CD8-positive, alpha-beta memory T cell (primary cell): Measurements from ENCODE around the gene SNCB. TPM values are rescaled to one million over a fixed set of nuclear protein-coding genes. Genes with fewer than 3 reads are reported as not detected.

Experiments
- CTCF ChIA-PET: fragments of 350-600 bp; sonication (Branson Sonifier 250); formaldehyde crosslinking; loops from one replicate; lab custom pipeline; 2021; ENCODE audit warnings: antibody characterized with exemption; lab: Charles Lee
- POLR2A ChIA-PET: fragments of 350-600 bp; sonication (Branson Sonifier 250); formaldehyde crosslinking; loops from one replicate; lab custom pipeline; 2021; ENCODE audit warnings: antibody characterized with exemption; lab: Charles Lee
- DNase-seq, 5 donors: peaks; one replicate each; pipeline versions ENCODE4 v3.0.0 to v3.0.0-alpha.2; 2020 to 2022; ENCODE audit warnings: mixed read lengths in 1 of 5
- H3K27ac ChIP-seq: one replicate; pipeline ENCODE4 v1.7.0; 2013; ENCODE audit warnings: low read depth, mild to moderate bottlenecking, low read length, moderate library complexity
- H3K27me3 ChIP-seq: 2 replicates; pipeline ENCODE4 v1.7.0; 2013; ENCODE audit warnings: low read length, mild to moderate bottlenecking; ENCODE audit not compliant: insufficient read depth, poor library complexity, severe bottlenecking
- H3K36me3 ChIP-seq: 2 replicates; pipeline ENCODE4 v1.7.0; 2013; ENCODE audit warnings: mild to moderate bottlenecking, low read length, moderate library complexity; ENCODE audit not compliant: insufficient read depth
- H3K4me1 ChIP-seq: 2 replicates; pipeline ENCODE4 v1.7.0; 2013; ENCODE audit warnings: mild to moderate bottlenecking, low read length, moderate library complexity; ENCODE audit not compliant: insufficient read depth
- H3K4me3 ChIP-seq: 2 replicates; pipeline ENCODE4 v1.7.0; 2013; ENCODE audit warnings: mild to moderate bottlenecking, low read length
- H3K9me3 ChIP-seq: 2 replicates; pipeline ENCODE4 v1.7.0; 2013; ENCODE audit warnings: mild to moderate bottlenecking, low read length
- H3K27ac Mint-ChIP-seq, 8 donors: one replicate each; pipeline ENCODE4 v1.8.0; 2020 to 2021; ENCODE audit warnings: mixed read lengths in 8 of 8, mild to moderate bottlenecking in 6 of 8, inconsistent platforms in 3 of 8, moderate library complexity in 3 of 8
- H3K27me3 Mint-ChIP-seq, 2 donors: one replicate each; pipeline ENCODE4 v1.8.0; 2020 to 2021; ENCODE audit warnings: mixed read lengths in 2 of 2, mild to moderate bottlenecking in 1 of 2, moderate library complexity in 1 of 2
- H3K36me3 Mint-ChIP-seq, 3 donors: one replicate each; pipeline ENCODE4 v1.8.0; 2020 to 2021; ENCODE audit warnings: mixed read lengths in 3 of 3, inconsistent platforms in 1 of 3, mild to moderate bottlenecking in 1 of 3
- H3K4me1 Mint-ChIP-seq, 3 donors: one replicate each; pipeline ENCODE4 v1.8.0; 2020 to 2021; ENCODE audit warnings: mixed read lengths in 3 of 3, inconsistent platforms in 1 of 3, mild to moderate bottlenecking in 1 of 3
- H3K4me3 Mint-ChIP-seq, 7 donors: one replicate each; pipeline ENCODE4 v1.8.0; 2020 to 2021; ENCODE audit warnings: mixed read lengths in 7 of 7, mild to moderate bottlenecking in 6 of 7, moderate library complexity in 4 of 7, inconsistent platforms in 2 of 7
- H3K9me3 Mint-ChIP-seq, 5 donors: one replicate each; pipeline ENCODE4 v1.8.0; 2020 to 2022; ENCODE audit warnings: mixed read lengths in 5 of 5, mild to moderate bottlenecking in 3 of 5, moderate library complexity in 2 of 5, inconsistent platforms in 1 of 5
- polyA plus RNA-seq: library from polyadenylated mRNA; unstranded; fragments of 300-500 nt; fragmentation: Illumina TruSeq; gene quantifications from one replicate; pipeline ENCODE4 v1.2.3, GENCODE V29; 2021
- total RNA-seq, 2 experiments: library from RNA; stranded (reverse); gene quantifications; one replicate each; pipeline ENCODE4 v1.2.3, GENCODE V29; 2021

SNCB gene
- total and polyA plus RNA-seq, 3 experiments from 2014 or later: not detected

DNA sequence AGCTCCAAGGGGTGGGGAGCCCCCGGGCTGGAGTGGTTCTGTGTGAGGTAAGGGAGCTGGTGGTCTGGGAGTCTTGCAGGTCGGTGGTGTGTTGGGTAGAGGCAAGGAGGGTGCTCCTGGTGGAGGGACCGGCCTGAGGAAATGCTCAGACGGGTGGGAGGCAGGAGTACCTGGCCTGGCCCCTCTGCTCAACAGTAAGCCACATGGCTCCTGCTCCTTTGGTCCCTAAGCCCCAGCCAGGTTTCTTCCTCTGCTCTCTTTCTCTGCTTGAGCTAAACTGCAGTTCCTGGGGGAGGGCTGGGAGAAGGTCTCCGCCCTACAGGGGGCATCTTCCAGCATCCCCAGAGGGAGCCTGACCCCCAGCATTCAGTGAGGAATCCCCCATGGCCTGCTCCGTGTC, 34.1 kb upstream of the SNCB start:
- ChIA-PET CTCF (no interaction called here), POLR2A (no interaction called here)
- Histone ChIP-seq H3K27me3 (no peaks in the 10 kb centered on the region), H3K4me1 (peaks cover 12% of the 10 kb centered on the region), H3K36me3 (no peaks in the 10 kb centered on the region), H3K27ac (no peak overlapping the region), H3K4me3 (no peak overlapping the region), H3K9me3 (no peaks in the 10 kb centered on the region)
- H3K4me1 Mint-ChIP-seq: peaks cover 11 to 18% (median 16%) of the 10 kb centered on the region in 3 donors
- no peaks in the 10 kb centered on the region for H3K9me3 Mint-ChIP-seq
- no peak overlapping the region for H3K4me3 Mint-ChIP-seq
- no peak overlapping the region for H3K27ac Mint-ChIP-seq
- no peaks in the 10 kb centered on the region for H3K36me3 Mint-ChIP-seq
- DNase-seq: no peak
- peaks cover 23 to 35% of the 10 kb centered on the region in 2 donors for H3K27me3 Mint-ChIP-seq

DNA sequence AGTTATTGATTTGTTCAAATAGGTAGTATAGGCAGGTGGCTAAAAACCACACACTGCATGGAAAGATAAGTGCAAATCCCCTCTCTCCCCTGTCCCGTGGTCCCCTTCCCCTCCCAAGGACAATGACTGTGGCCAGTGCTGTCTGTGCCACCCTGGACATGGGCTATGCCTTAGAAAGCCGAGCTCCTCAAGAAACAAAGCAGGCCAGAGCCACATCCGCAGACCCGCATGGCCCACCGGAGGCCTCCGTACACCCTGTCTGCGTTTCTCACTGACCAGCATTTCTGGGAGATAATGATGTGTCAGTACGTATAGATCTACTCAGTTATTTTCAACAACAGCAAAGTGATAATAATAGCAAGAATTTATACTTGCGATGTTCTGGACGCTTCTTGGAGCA, 33.2 kb upstream of the SNCB start:
- H3K4me1 ChIP-seq: peaks cover 18% of the 10 kb centered on the region
- Mint-ChIP-seq H3K4me3 (no peak overlapping the region), H3K27me3 (peaks cover 19 to 30% of the 10 kb centered on the region in 2 donors), H3K4me1 (peaks cover 20 to 27% (median 25%) of the 10 kb centered on the region in 3 donors), H3K27ac (peak overlapping the region in 1 of 8 donors; percentile 39), H3K36me3 (no peaks in the 10 kb centered on the region), H3K9me3 (no peaks in the 10 kb centered on the region)
- ChIA-PET POLR2A (no interaction called here), CTCF (no interaction called here)
- H3K36me3 ChIP-seq: no peaks in the 10 kb centered on the region
- H3K27me3 ChIP-seq: no peaks in the 10 kb centered on the region
- no peak overlapping the region for H3K27ac ChIP-seq
- DNase-seq: no peak
- H3K9me3 ChIP-seq: no peaks in the 10 kb centered on the region
- H3K4me3 ChIP-seq: no peak overlapping the region

DNA sequence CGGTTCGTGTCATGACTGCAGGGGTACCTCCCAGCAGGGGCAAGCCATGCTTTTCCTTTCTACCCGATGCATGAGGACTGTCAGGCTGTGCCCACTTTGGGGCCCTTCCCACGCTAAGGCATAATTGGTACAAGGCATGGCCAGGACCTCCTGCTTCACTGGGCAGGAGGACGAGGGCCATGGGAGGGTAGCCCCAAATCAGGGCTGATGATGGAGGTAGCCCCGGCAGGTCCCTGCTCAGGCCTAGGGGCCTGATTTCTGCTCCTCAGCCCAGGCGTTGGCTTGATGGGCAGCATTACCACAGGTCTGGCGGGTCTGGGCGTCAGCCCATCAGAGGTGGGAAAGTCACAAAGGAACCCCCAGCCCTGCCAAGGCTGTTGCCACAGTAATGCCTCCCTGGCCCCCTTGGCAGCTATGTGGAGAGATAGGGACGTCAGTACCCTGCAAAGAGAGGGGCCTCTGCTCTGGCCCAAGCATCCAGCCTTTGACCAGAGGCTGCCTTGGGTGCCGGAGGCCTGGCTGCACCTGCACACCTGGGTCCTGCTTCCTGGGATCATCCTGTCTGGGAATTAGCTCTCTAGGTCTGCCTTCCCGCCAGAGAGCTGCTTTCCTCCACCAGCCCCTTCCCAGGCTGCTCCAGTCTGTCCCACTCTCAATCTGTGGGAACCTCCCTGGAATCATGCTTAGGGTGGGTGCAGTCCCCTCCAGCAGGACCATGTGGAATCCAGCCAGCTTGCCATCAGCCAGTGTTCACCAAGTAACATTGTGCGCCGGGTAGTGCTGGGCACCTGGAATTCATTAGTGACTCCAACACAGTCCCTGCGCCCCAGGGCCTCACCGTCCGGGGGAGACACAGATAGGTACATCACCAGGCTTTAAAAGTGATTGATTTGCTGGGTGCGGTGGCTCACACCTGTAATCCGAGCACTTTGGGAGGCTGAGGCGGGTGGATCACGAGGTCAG, 32.3 kb upstream of the SNCB start:
- no peak overlapping the region for H3K27ac Mint-ChIP-seq

DNA sequence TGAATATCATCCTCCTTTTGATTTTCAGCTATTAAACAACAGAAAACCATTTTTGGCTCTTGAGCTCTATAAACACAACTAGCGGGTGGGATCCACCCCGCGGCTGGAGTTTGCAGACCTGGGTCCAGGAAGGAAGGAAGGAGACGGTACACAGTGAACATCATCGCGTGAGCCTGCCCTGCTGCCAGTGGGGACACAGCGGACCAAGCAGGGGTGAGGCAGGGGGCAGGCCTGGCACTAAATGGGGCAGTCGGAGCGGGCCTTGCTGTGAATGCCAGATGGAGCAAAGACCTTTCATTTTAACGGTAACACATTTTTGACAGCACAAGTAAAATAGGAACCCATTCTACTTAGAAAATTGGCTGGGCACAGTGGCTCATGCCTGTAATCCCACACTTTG, 31.3 kb upstream of the SNCB start:
- no peak overlapping the region for H3K4me3 Mint-ChIP-seq
- H3K27me3 Mint-ChIP-seq: peaks cover 14 to 24% of the 10 kb centered on the region in 2 donors
- H3K9me3 Mint-ChIP-seq: no peaks in the 10 kb centered on the region
- H3K4me1 Mint-ChIP-seq: peaks cover 27 to 40% (median 34%) of the 10 kb centered on the region in 3 donors
- H3K27ac Mint-ChIP-seq: no peak overlapping the region
- Histone ChIP-seq H3K27ac (no peak overlapping the region), H3K9me3 (no peaks in the 10 kb centered on the region), H3K4me3 (no peak overlapping the region), H3K27me3 (no peaks in the 10 kb centered on the region), H3K4me1 (peaks cover 24% of the 10 kb centered on the region), H3K36me3 (no peaks in the 10 kb centered on the region)
- DNase-seq: no peak
- CTCF ChIA-PET: interaction anchor here (1.2 to 6.8 kb wide), 14 partner anchors 8 to 358 kb away, joined by 3 to 108 read pairs (median 7); partner anchors contain the start of genes EIF4E1B, HK3, SNCB and TSPAN17
- POLR2A ChIA-PET: no interaction called here
- H3K36me3 Mint-ChIP-seq: peaks cover 0 to 11% (median 2%) of the 10 kb centered on the region in 3 donors

More for the DNA sequence above, 32.3 kb upstream of the SNCB start:
- ChIA-PET POLR2A (no interaction called here), CTCF (no interaction called here)
- peaks cover 24% of the 10 kb centered on the region for H3K4me1 ChIP-seq
- Mint-ChIP-seq H3K4me3 (no peak overlapping the region), H3K36me3 (peaks cover 0 to 2% (median 2%) of the 10 kb centered on the region in 3 donors), H3K27me3 (peaks cover 18 to 25% of the 10 kb centered on the region in 2 donors), H3K9me3 (no peaks in the 10 kb centered on the region), H3K4me1 (peaks cover 27 to 36% (median 34%) of the 10 kb centered on the region in 3 donors)
- no peak overlapping the region for H3K27ac ChIP-seq
- H3K4me3 ChIP-seq: no peak overlapping the region
- no peaks in the 10 kb centered on the region for H3K36me3 ChIP-seq
- H3K27me3 ChIP-seq: no peaks in the 10 kb centered on the region
- H3K9me3 ChIP-seq: no peaks in the 10 kb centered on the region
- no peak for DNase-seq

DNA sequence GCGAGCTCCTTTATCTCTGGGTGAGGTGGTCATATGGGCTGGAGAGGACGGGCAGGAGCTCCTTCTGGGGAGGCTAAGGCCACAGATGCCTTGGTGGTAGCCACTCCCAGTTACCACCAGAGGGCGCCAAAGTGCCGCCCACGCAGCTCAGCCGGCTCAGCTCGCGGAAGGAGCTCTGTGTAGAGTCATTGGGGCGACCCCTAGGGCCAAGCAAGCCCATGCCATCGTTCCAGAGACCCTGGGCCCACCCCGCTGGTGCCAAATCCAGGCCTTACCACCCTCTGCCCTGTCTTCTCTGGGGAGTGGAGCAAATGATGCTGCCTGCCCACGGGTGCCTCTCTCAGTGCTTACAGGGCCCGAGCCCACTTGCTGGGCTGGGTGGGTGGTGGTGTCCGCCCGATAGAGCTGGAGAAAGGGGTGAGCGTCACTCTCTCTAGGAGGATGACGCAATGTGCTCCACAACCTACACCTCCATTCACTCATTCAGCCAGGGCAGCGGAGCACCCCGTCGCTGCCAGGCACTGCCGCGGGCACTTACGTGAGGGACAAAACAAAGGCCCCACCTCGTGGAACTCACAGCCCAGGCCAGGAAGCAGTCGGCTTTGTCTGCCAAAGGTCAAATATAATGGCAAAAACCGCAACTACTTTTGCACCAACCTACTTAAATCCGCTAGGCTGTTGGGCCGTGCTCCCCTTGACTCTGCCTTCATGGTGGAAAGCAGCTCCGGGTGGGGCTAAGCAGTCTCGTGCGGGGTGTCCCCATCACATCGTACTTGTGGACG, 30.7 kb upstream of the SNCB start:
- Histone ChIP-seq H3K36me3 (no peaks in the 10 kb centered on the region), H3K9me3 (no peaks in the 10 kb centered on the region), H3K27me3 (no peaks in the 10 kb centered on the region), H3K4me3 (no peak overlapping the region), H3K27ac (no peak overlapping the region), H3K4me1 (peaks cover 24% of the 10 kb centered on the region)
- DNase-seq: peak; percentile 67 to 84 (median 72)
- peaks cover 27 to 43% (median 34%) of the 10 kb centered on the region in 3 donors for H3K4me1 Mint-ChIP-seq
- H3K27me3 Mint-ChIP-seq: peaks cover 14 to 21% of the 10 kb centered on the region in 2 donors
- ChIA-PET POLR2A (interaction anchor here (1.0 kb wide), 1 partner anchor 14 kb away, joined by 8 read pairs; the partner anchor contains the start of gene TSPAN17), CTCF (interaction anchor here (0.6 to 6.8 kb wide), 41 partner anchors 9 to 931 kb away, joined by 3 to 108 read pairs (median 4); partner anchors contain the start of genes CLTB, EIF4E1B, HIGD2A and HK3)
- H3K36me3 Mint-ChIP-seq: peaks cover 0 to 14% (median 2%) of the 10 kb centered on the region in 3 donors
- H3K9me3 Mint-ChIP-seq: no peaks in the 10 kb centered on the region
- H3K27ac Mint-ChIP-seq: peak overlapping the region in 5 of 8 donors; percentile 34 to 68 (median 56)
- H3K4me3 Mint-ChIP-seq: peak overlapping the region in 4 of 7 donors; percentile 8 to 68 (median 31)

DNA sequence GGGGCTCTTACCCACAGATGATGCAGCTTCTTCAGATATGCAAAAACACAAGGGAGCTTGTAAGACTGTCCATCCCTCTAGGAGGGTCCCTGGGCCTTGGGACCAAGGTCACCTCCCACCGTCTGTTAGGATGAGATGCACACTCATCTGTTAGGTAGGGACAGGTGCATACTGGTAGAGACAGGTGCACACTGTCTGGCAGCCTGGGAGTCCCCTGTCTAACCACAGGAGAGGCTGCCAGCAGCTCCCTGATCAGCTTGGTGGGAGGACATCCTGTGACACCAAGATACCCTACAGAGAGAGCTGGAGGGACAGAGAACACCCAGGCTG, 30.2 kb upstream of the SNCB start:
- POLR2A ChIA-PET: interaction anchor here (0.6 to 1.0 kb wide), 2 partner anchors 14 to 29 kb away, joined by 5 to 8 read pairs; partner anchors contain the start of gene TSPAN17
- peak overlapping the region in 2 of 7 donors; percentile 41 to 50 for H3K4me3 Mint-ChIP-seq
- peaks cover 27 to 43% (median 34%) of the 10 kb centered on the region in 3 donors for H3K4me1 Mint-ChIP-seq
- CTCF ChIA-PET: interaction anchor here (0.6 to 6.8 kb wide), 40 partner anchors 10 to 931 kb away, joined by 3 to 108 read pairs (median 4); partner anchors contain the start of genes CLTB, EIF4E1B, HIGD2A and NOP16
- no peaks in the 10 kb centered on the region for H3K36me3 ChIP-seq
- peaks cover 0 to 18% (median 2%) of the 10 kb centered on the region in 3 donors for H3K36me3 Mint-ChIP-seq
- H3K27me3 Mint-ChIP-seq: peaks cover 12 to 19% of the 10 kb centered on the region in 2 donors
- H3K4me1 ChIP-seq: peaks cover 24% of the 10 kb centered on the region
- DNase-seq: peak in 1 of 5 donors; percentile 52
- H3K9me3 Mint-ChIP-seq: no peaks in the 10 kb centered on the region
- H3K9me3 ChIP-seq: no peaks in the 10 kb centered on the region
- no peaks in the 10 kb centered on the region for H3K27me3 ChIP-seq
- H3K4me3 ChIP-seq: no peak overlapping the region
- peak overlapping the region in 7 of 8 donors; percentile 52 to 86 (median 68) for H3K27ac Mint-ChIP-seq
- no peak overlapping the region for H3K27ac ChIP-seq

GRCh38 chr5:176659860-176660461, 29.6 kb upstream of the SNCB start:
- Histone ChIP-seq H3K9me3 (no peaks in the 10 kb centered on the region), H3K27ac (no peak overlapping the region), H3K4me1 (peaks cover 24% of the 10 kb centered on the region), H3K27me3 (no peaks in the 10 kb centered on the region), H3K36me3 (no peaks in the 10 kb centered on the region), H3K4me3 (no peak overlapping the region)
- Mint-ChIP-seq H3K4me3 (peak overlapping the region in 3 of 7 donors; percentile 13 to 79 (median 41)), H3K36me3 (peaks cover 0 to 23% (median 2%) of the 10 kb centered on the region in 3 donors), H3K9me3 (no peaks in the 10 kb centered on the region), H3K4me1 (peaks cover 28 to 48% (median 36%) of the 10 kb centered on the region in 3 donors), H3K27me3 (peaks cover 8 to 14% of the 10 kb centered on the region in 2 donors), H3K27ac (peak overlapping the region in 7 of 8 donors; percentile 59 to 86 (median 70))
- CTCF ChIA-PET: interaction anchor here (0.6 to 6.8 kb wide), 38 partner anchors 10 to 930 kb away, joined by 3 to 108 read pairs (median 4); partner anchors contain the start of genes CLTB, EIF4E1B, HIGD2A and NOP16
- POLR2A ChIA-PET: interaction anchor here (0.6 kb wide), 1 partner anchor 28 kb away, joined by 5 read pairs; no protein-coding TSS in a partner anchor
- DNase-seq: no peak
